Neural progenitor cell (in vitro differentiated cells): ENCODE results near the gene RXRB. TPM values are rescaled to one million over a fixed set of nuclear protein-coding genes. Genes with fewer than 3 reads are reported as not detected.

Source experiments
- DNase-seq: peaks from one replicate; pipeline ENCODE4 v3.0.0-alpha.2; 2016; ENCODE audit warnings: low spot score
- H2AFZ ChIP-seq: fragments of 200-600 bp; sonication (generic); replicated peaks from 2 replicates; pipeline ENCODE4 v1.6.1; 2016; ENCODE audit warnings: antibody characterized with exemption
- H3F3A ChIP-seq: fragments of 200-600 bp; sonication (generic); 2 replicates; pipeline ENCODE4 v1.6.1; 2016; ENCODE audit warnings: antibody characterized with exemption, low read depth
- H3K27ac ChIP-seq: fragments of 200-600 bp; sonication (generic); 2 replicates; pipeline ENCODE4 v1.5.1; 2016; ENCODE audit warnings: mild to moderate bottlenecking
- H3K27me3 ChIP-seq: fragments of 200-600 bp; sonication (generic); 2 replicates; pipeline ENCODE4 v1.6.1; 2016; ENCODE audit warnings: mild to moderate bottlenecking, moderate library complexity
- H3K36me3 ChIP-seq: fragments of 200-600 bp; sonication (generic); 2 replicates; pipeline ENCODE4 v1.5.1; 2016
- H3K4me1 ChIP-seq: fragments of 200-600 bp; sonication (generic); 2 replicates; pipeline ENCODE4 v1.6.1; 2016; ENCODE audit warnings: mixed run types
- H3K4me2 ChIP-seq: fragments of 200-600 bp; sonication (generic); 2 replicates; pipeline ENCODE4 v1.6.1; 2016
- H3K4me3 ChIP-seq: fragments of 200-600 bp; sonication (generic); 2 replicates; pipeline ENCODE4 v1.5.1; 2016
- H3K79me2 ChIP-seq: fragments of 200-600 bp; sonication (generic); 2 replicates; pipeline ENCODE4 v1.6.1; 2016; ENCODE audit warnings: low read depth
- H3K9ac ChIP-seq: fragments of 200-600 bp; sonication (generic); 2 replicates; pipeline ENCODE4 v1.6.1; 2016
- H3K9me3 ChIP-seq: fragments of 200-600 bp; sonication (generic); 2 replicates; pipeline ENCODE4 v1.5.1; 2016; ENCODE audit warnings: low read depth
- H4K20me1 ChIP-seq: fragments of 200-600 bp; sonication (generic); 2 replicates; pipeline ENCODE4 v1.6.1; 2016; ENCODE audit warnings: low read depth
- H3K27ac Mint-ChIP-seq: 3 replicates; pipeline ENCODE4 v1.8.0; 2021; ENCODE audit warnings: mixed read lengths
- H3K27me3 Mint-ChIP-seq: 2 replicates; pipeline ENCODE4 v1.8.0; 2022; ENCODE audit warnings: low read depth, mild to moderate bottlenecking, inconsistent platforms, moderate library complexity, mixed read lengths; ENCODE audit not compliant: insufficient read depth
- H3K36me3 Mint-ChIP-seq: 3 replicates; pipeline ENCODE4 v1.8.0; 2021; ENCODE audit warnings: mixed read lengths
- H3K4me1 Mint-ChIP-seq: 3 replicates; pipeline ENCODE4 v1.8.0; 2021; ENCODE audit warnings: mixed read lengths
- H3K4me3 Mint-ChIP-seq: 3 replicates; pipeline ENCODE4 v1.8.0; 2021; ENCODE audit warnings: mild to moderate bottlenecking, moderate library complexity, mixed read lengths
- H3K9me3 Mint-ChIP-seq: 3 replicates; pipeline ENCODE4 v1.8.0; 2020; ENCODE audit warnings: mixed read lengths
- EZH2 ChIP-seq: fragments of 200-600 bp; sonication (generic); IDR thresholded peaks from 2 replicates; pipeline ENCODE4 v1.6.1; 2017; ENCODE audit warnings: antibody characterized with exemption, mild to moderate bottlenecking, moderate library complexity
- EZH2phosphoT487 ChIP-seq: fragments of 200-600 bp; sonication (generic); IDR thresholded peaks from 2 replicates; pipeline ENCODE4 v1.6.1; 2017; ENCODE audit warnings: antibody characterized with exemption
- total RNA-seq: library from RNA; depleted of rRNA; stranded (reverse); fragments of >200 nt; gene quantifications from 2 replicates; pipeline ENCODE4 v1.2.3, GENCODE V29; 2015; ENCODE audit warnings: low replicate concordance
- TF ChIP-seq, protein P1 (sequence below): fragments of 200-600 bp; sonication (generic); IDR thresholded peaks from 2 replicates; pipeline ENCODE4 v1.5.1; 2017; ENCODE audit warnings: antibody characterized with exemption, mild to moderate bottlenecking

The RXRB gene
- total RNA-seq = 10.2 and 21.7 TPM in 2 replicates

DNA sequence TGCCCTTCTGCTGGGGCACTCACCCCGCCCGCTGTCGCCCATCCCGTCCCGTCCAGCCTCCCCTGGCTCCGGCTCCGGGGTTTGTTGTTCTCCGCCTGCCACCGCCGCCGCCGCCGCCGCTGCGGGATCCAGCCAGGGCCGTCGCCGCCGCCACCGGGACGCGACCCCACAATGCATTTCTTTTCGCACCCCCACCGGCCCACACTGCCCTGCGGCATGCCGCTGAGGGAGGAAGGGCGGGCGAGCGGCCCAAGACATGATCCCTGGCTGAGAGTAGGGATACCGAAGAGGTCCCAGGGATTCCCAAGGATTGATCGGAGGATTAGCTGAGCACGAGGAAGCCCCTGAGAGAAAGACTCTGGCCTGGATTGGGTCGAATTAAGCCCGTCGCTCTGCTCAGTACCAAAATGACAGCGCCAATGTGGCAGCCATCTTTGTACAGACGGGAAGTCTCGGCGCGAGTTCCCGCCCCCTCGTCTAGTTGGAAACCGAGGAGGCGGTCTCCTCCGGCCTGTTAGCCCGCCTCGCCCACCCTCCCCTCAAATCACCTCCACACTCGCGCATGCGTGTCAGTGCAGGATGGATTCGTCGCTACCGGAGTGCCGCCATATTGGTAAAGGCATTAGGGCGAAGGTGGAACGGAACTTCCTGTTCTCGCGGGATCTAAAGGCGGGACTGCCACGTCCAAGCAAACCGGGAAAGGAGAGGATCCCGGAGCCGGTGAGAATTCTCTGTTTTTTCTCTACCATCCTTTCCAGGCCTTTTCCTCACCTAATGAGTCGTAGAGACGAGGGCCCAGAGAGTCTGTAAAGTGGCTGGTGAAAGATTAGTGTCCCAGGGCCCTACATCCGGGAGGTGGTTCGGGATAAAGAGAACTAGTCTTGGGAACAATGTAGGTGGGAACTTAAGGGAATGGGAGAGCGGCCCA, at the start of gene RXRB, which contains the start of gene SLC39A7:
Gene RXRB, minus strand, starts transcription at position 447 of the 928 bp plus-strand sequence. Its CDS starts 189 bp downstream, at position 258.
Gene SLC39A7, plus strand, starts transcription at position 649 of the 928 bp plus-strand sequence. CDS start 379 bp downstream, outside the sequence.
- peaks cover 60% of the 10 kb centered on the region for H3F3A ChIP-seq
- Mint-ChIP-seq H3K36me3 (peaks cover 35% of the 10 kb centered on the region), H3K4me1 (peaks cover 63% of the 10 kb centered on the region), H3K27ac (peak within 1 kb of the TSS; percentile 98), H3K9me3 (no peaks in the 10 kb centered on the region), H3K27me3 (peaks cover 12% of the 10 kb centered on the region), H3K4me3 (peak within 1 kb of the TSS; percentile 99)
- peak within 1 kb of the TSS; percentile 97 for H2AFZ ChIP-seq
- TF ChIP-seq EZH2 (no peak), EZH2phosphoT487 (no peak)
- TF ChIP-seq, protein P1, sequence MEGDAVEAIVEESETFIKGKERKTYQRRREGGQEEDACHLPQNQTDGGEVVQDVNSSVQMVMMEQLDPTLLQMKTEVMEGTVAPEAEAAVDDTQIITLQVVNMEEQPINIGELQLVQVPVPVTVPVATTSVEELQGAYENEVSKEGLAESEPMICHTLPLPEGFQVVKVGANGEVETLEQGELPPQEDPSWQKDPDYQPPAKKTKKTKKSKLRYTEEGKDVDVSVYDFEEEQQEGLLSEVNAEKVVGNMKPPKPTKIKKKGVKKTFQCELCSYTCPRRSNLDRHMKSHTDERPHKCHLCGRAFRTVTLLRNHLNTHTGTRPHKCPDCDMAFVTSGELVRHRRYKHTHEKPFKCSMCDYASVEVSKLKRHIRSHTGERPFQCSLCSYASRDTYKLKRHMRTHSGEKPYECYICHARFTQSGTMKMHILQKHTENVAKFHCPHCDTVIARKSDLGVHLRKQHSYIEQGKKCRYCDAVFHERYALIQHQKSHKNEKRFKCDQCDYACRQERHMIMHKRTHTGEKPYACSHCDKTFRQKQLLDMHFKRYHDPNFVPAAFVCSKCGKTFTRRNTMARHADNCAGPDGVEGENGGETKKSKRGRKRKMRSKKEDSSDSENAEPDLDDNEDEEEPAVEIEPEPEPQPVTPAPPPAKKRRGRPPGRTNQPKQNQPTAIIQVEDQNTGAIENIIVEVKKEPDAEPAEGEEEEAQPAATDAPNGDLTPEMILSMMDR = no peak
- peak within 1 kb of the TSS; percentile 88 for H3K4me3 ChIP-seq
- H4K20me1 ChIP-seq = peaks cover 69% of the 10 kb centered on the region
- H3K9me3 ChIP-seq = no peaks in the 10 kb centered on the region
- H3K79me2 ChIP-seq = peaks cover 27% of the 10 kb centered on the region
- H3K4me2 ChIP-seq = peak within 1 kb of the TSS; percentile 99
- H3K27ac ChIP-seq = peak within 1 kb of the TSS; percentile 94
- peaks cover under 1% of the 10 kb centered on the region for H3K27me3 ChIP-seq
- peaks cover 23% of the 10 kb centered on the region for H3K4me1 ChIP-seq
- no peaks in the 10 kb centered on the region for H3K36me3 ChIP-seq
- peak; percentile 100 for DNase-seq
- peak within 1 kb of the TSS; percentile 93 for H3K9ac ChIP-seq

DNA sequence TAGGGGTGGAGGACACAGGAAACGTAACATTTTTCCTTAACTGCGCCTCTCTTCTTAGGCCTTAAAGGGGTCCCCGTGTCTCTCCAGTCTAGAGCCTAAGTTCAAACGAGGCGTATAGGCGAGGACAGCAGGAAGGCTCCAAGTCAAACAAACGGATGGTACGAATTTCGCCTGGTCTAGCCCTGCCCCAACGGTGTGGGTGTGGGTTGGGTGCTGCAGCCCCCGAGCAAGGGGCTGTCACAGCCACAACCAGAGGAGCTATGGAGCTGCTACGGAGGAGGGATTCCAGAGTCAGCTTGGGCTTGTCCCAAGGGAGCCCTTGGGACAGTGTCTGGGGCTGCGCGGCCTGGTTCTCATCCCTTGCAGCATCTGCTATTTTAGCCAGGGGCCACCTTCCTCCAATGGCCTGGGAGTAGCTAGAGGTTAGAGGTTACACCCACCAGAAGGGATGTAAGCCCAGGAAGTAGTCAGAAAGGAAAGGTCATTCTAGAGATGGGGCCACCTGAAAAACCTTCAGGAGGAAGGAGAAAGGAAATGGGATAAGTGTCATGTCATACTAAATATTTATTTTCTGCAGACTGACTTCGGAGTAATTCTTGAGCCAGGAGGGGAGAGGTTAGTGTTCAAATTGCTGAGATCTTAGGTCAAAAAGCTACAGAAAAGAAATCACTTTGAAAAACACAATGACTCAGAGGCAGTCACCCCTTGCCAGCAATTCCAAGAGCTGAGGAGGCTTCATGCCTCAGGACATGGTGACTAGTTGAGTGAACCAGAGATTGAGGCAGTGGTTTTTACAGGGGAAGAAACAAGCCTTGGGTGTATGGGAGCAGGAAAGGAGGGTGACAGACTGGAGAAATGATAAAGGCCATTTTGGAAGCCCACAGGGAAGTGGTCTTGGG, 49.5 kb upstream of the RXRB start:
- H3K36me3 Mint-ChIP-seq = peaks cover 13% of the 10 kb centered on the region
- H3K4me2 ChIP-seq = peak overlapping the region; percentile 80
- H3K9me3 Mint-ChIP-seq = no peaks in the 10 kb centered on the region
- H4K20me1 ChIP-seq = peaks cover 6% of the 10 kb centered on the region
- no peak for DNase-seq
- no peaks in the 10 kb centered on the region for H3K79me2 ChIP-seq
- H3K9me3 ChIP-seq = no peaks in the 10 kb centered on the region
- peak overlapping the region; percentile 49 for H3K4me3 ChIP-seq
- H3K27ac ChIP-seq = no peak overlapping the region
- H3K4me1 ChIP-seq = peaks cover 6% of the 10 kb centered on the region
- H2AFZ ChIP-seq = peak overlapping the region; percentile 23
- H3K4me3 Mint-ChIP-seq = peak overlapping the region; percentile 88
- H3K36me3 ChIP-seq = no peaks in the 10 kb centered on the region
- H3K4me1 Mint-ChIP-seq = peaks cover 27% of the 10 kb centered on the region
- peaks cover 39% of the 10 kb centered on the region for H3K27me3 ChIP-seq
- TF ChIP-seq, protein P1 = no peak
- no peak for TF ChIP-seq EZH2
- no peak for TF ChIP-seq EZH2phosphoT487
- no peak overlapping the region for H3K27ac Mint-ChIP-seq
- peaks cover 5% of the 10 kb centered on the region for H3K27me3 Mint-ChIP-seq
- H3K9ac ChIP-seq = no peak overlapping the region
- peaks cover 20% of the 10 kb centered on the region for H3F3A ChIP-seq

DNA sequence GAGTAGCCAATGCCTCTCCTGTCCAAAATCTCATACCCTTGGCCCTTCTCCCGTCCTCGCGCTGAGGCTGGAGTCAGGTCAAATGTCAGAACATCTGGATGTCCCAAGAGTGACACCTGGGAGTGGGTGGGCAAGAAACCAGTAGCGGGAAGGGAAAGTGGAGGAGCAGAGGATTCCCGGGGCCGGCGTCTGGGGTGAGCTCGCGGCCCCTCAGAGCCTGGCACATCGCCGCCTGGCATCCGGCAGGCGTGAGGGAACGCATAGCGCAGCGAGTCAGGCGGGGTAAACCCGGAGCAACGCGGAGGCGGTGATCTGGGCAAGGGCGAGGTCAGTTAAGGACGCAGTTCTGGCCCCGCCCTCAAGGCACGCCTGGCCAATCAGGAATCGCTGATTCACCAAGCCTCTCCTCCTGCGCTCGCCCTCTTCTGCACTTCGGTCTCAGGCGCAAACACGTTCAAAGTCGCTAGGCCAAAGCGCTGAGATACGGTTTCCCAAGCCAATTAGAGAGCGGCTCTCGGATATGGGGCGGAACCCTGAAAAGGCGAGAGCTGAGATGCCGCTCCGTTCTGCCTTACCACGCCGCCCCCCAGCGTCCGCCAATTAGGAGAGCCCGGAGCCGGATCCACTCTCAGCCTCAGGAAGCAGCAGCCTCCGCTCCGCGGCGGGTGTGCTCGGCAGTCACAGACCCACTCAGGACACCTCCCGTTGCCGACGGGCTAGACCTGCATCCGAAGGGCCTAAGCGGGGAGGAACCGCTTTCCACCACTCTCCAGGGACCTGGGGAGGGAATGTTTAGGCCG, 48.7 kb upstream of the RXRB start:
- no peaks in the 10 kb centered on the region for H3K9me3 ChIP-seq
- TF ChIP-seq EZH2phosphoT487 = no peak
- TF ChIP-seq, protein P1 = no peak
- peak; percentile 25 for TF ChIP-seq EZH2
- H3K4me3 ChIP-seq = peak overlapping the region; percentile 49
- H3K27ac Mint-ChIP-seq = no peak overlapping the region
- DNase-seq = peak; percentile 98
- H3K27me3 Mint-ChIP-seq = peaks cover 5% of the 10 kb centered on the region
- peaks cover 13% of the 10 kb centered on the region for H3K36me3 Mint-ChIP-seq
- peaks cover 27% of the 10 kb centered on the region for H3K4me1 Mint-ChIP-seq
- no peaks in the 10 kb centered on the region for H3K36me3 ChIP-seq
- H3K79me2 ChIP-seq = no peaks in the 10 kb centered on the region
- H4K20me1 ChIP-seq = peaks cover 6% of the 10 kb centered on the region
- peak overlapping the region; percentile 23 for H2AFZ ChIP-seq
- peaks cover 6% of the 10 kb centered on the region for H3K4me1 ChIP-seq
- no peak overlapping the region for H3K27ac ChIP-seq
- H3F3A ChIP-seq = peaks cover 20% of the 10 kb centered on the region
- H3K27me3 ChIP-seq = peaks cover 43% of the 10 kb centered on the region
- peak overlapping the region; percentile 88 for H3K4me3 Mint-ChIP-seq
- H3K9ac ChIP-seq = no peak overlapping the region
- H3K4me2 ChIP-seq = peak overlapping the region; percentile 80
- no peaks in the 10 kb centered on the region for H3K9me3 Mint-ChIP-seq
